Posterior cingulate gyrus (tissue), 11 donors: ENCODE measurements around the gene MEP1B.
"Not testable (repeated sequence)": the region's sequence is repeated elsewhere in the genome, so short reads cannot be mapped to it uniquely, and the experiment has no call there.

Experiments used
- DNase-seq, 10 donors: peaks; one replicate each; pipeline versions ENCODE4 v3.0.0 to v3.0.0-alpha.2; 2020 to 2021; ENCODE audit warnings: mixed read lengths in 3 of 10
- intact Hi-C: fragments of 100-400 bp; cut with DNase I; formaldehyde crosslinking; loops from one replicate; pipeline ENCODE4 v1.15.1; 2023

MEP1B gene

DNA sequence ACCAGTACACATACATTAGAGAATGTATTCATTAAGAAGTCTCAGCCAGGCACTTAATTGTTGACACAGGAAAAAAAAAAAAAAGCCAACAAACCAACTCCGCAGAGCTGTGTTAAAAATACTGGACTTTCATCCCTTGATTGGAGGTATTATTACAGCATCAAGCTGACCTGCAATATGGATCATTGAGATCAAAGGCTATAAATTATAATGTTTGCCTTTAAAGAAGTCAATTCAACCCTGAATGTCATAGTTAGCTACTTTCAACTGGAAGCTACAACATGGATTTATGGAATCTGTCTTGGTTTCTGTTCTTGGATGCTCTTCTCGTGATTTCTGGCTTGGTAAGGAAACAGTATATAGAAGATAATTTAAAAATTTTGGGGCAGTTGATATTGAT is at the start of gene MEP1B:
TSS of gene MEP1B (plus strand) at position 250 of the 400 bp plus-strand sequence. CDS start at position 282, 32 bp downstream.
- DNase-seq: no peak
- intact Hi-C loops: no loop called here

GRCh38 chr18:32148185-32148870 is 41.5 kb upstream of the MEP1B start:
- DNase-seq: no peak
- intact Hi-C loops: no loop called here

DNA sequence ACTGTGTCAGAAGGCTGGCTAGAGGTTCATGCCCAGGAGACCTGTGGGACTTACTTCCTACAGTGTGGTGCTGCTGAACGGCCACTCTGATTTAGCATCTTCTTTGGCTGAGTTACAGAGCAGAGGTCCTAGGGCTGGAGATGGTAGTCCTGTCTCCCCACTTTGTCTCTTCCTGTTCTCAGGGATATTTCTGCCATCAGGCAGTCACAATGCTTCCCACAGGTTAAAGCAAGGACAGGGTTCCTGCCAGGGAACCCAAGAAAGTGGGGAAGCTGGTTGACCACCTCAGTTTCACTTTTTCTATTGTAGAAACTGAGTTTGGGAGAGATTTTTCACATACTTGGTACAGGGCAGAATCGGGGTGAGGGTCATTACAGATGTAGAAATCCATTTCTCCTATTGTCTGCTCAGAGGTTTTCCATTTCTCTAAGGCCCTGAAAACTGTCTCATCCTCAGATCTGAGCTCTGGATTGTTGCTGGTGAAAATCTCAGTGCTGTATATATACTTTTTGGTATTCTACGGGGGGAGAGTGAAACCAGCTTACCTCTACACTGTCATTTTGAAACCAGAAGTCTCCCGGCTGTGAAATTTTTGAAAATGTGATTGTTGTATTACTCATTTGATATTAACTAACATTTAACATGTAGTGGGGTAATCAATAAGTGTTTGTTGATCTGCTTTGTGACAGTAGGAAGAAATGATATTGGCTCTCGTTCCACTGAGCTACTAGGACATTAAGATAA is 37.0 kb upstream of the MEP1B start:
- no peak for DNase-seq
- intact Hi-C loops: no loop called here

- DNase-seq: no peak
- intact Hi-C loops: loop anchor here (5.0 kb wide), 1 partner anchor 115 kb away; no protein-coding TSS in a partner anchor
Measured at GRCh38 chr18:32156855-32157254, 33.0 kb upstream of the MEP1B start.

- peak in 1 of 10 donors; percentile 67 for DNase-seq
- intact Hi-C loops: loop anchor here (5.0 kb wide), 1 partner anchor 115 kb away; no protein-coding TSS in a partner anchor
Measured at GRCh38 chr18:32157580-32157979, 32.3 kb upstream of the MEP1B start.

- DNase-seq: peak; percentile 60 to 96 (median 82)
- intact Hi-C loops: loop anchor here (2.0 to 5.0 kb wide), 2 partner anchors 114 to 395 kb away; no protein-coding TSS in a partner anchor
Measured at GRCh38 chr18:32158108-32158624, 31.7 kb upstream of the MEP1B start.

DNA sequence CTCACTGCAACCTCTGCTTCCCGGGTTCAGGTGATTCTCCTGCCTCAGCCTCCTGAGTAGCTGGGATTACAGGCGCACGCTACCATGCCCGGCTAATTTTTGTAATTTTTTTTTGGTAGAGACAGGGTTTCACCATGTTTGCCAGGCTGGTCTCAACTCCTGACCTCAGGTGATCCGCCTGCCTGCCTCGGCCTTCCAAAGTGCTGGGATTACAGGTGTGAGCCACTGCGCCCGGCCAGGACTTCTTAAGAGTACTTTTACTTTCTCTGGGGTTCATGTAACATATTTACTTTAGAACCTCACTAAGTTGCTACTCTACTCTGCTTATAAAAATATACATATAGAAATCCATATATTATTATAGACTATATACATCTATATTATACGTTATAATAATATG is 31.2 kb upstream of the MEP1B start:
- not testable (repeated sequence) for DNase-seq
- intact Hi-C loops: loop anchor here (2.0 to 5.0 kb wide), 2 partner anchors 114 to 394 kb away; no protein-coding TSS in a partner anchor

- intact Hi-C loops: loop anchor here (10.0 kb wide), 1 partner anchor 314 kb away; the partner anchor contains the start of gene GAREM1
- no peak for DNase-seq
Measured at GRCh38 chr18:32160547-32160946, 29.3 kb upstream of the MEP1B start.

GRCh38 chr18:32167980-32168730 is 21.7 kb upstream of the MEP1B start:
- intact Hi-C loops: loop anchor here (10.0 kb wide), 1 partner anchor 307 kb away; the partner anchor contains the start of gene GAREM1
- no peak for DNase-seq

DNA sequence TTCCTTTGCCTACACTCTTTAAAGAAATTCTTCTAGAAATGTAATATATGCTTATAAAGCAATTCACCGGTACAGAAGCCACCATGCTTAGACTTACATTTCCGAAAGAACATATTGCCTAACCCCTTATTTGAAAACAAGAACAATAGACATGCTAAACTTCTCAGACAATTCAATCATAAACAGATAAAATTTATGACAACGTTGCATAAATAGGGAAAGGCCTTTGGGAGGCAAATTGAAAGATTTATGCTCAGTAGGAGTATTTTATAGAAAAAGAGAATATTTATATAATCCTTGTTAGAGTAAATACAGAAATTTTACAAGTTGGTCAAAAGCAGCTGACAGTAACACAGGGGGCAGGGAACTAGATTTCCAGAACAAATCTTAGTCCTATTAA is 16.2 kb upstream of the MEP1B start:
- intact Hi-C loops: no loop called here
- DNase-seq: no peak

- intact Hi-C loops: no loop called here
- DNase-seq: peak in 1 of 10 donors; percentile 75
Measured at GRCh38 chr18:32174719-32175118, 15.1 kb upstream of the MEP1B start.

- DNase-seq: peak in 2 of 10 donors; percentile 17 to 39
- intact Hi-C loops: no loop called here
Measured at GRCh38 chr18:32175265-32175664, 14.6 kb upstream of the MEP1B start.

- intact Hi-C loops, DNase-seq: not testable (repeated sequence)
Measured at GRCh38 chr18:32176745-32177144, 13.1 kb upstream of the MEP1B start.

- intact Hi-C loops: no loop called here
- peak in 1 of 10 donors; percentile 37 for DNase-seq
Measured at GRCh38 chr18:32177530-32177929, 12.3 kb upstream of the MEP1B start.

DNA sequence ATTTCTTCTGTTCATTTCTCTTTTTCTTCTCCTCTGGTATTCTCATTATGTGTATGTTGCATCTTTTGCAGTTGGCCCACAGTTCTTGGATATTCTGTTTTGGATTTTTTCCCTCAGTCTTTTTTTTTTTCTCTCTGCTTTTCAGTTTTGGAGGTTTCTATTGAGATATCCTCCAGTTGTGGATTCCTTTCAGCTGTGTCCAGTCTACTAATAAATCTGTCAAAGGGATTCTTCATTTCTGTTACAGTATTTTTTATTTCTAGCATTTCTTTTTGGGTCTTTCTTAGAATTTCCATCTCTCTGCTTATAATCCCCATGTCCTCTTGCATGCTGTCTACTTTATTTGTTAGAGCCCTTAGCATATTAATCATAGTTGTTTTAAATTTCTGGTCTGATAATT is 6.3 kb upstream of the MEP1B start:
- no peak for DNase-seq
- intact Hi-C loops: no loop called here

DNA sequence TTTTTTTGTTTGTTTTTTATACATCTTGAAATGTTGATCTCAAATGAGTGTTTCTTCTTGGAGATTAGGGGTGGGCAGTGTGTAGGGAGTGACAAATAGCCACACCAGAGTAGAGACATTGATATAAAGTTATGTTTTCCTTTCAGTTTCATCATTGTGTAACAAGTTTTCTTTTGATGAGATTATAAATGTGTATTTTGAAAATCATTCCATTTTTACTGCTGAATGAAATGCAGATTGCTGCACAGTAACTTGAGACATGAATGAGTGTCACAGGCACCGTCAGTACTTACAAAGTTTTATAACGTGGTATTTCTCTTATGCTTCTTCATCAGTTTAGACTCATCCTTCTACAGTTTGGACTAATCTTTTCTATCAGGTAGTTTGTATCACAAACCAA is 370 bp downstream of the MEP1B start:
- no peak for DNase-seq
- intact Hi-C loops: no loop called here

GRCh38 chr18:32195881-32196815 is 6.3 kb downstream of the MEP1B start:
- peak in 1 of 10 donors; percentile 79 for DNase-seq
- intact Hi-C loops: no loop called here

DNA sequence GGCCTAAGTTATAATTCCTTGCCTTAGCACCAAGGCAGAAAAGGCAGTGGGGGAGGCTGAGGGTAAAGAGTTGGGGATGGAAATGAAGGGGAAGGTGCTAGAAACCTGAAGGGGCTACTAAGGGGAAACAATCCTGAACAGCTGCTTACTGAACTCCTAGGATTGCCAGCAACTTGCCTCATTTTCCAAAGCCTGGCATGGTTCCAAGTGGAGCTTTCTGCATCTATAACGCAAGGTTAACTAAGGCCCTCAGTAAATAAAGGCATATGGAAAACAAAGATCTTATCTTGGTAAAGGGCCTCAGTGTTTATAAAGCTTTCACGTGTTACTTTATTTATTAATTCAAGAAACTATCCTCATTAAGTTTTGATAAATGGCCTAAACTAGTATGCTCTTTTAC is 10.9 kb downstream of the MEP1B start:
- intact Hi-C loops: no loop called here
- no peak for DNase-seq

DNA sequence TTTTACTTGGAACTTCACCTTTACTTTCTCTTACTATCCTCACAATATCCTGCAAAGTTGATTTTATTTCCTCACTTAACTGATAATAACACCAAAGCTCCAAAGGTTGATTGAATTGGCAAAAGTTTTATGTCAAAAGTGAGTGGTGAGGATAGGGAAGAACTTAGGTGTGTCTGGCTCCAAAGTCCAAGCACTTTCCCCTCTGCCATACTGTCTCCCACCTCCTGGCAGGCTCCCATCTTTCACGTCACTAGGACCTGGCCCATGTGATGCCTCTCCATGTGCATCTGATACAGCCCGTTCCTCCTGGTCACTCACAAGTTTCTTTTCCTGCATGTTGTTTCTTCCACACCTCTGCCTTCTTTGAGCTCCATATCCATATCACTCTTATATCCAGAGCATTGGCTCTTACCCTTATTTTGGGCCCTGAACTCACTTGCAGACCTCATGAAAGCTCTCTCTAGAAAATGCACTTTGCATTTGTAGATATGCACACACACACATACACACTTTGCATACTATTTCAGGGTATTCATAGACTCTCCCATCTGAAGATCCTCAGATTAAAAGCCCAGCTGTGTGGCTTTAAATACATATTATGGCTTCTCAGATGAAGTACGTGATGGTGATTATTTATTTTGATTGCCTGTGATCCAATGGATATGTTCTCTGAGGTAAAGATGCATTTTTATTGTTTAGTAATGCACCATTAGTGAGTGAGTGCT is 12.3 kb downstream of the MEP1B start:
- DNase-seq: no peak
- intact Hi-C loops: no loop called here
